Caco-2 (cell line): ENCODE results near the gene VOPP1. TPM values are rescaled to one million over a fixed set of nuclear protein-coding genes. Genes with fewer than 3 reads are reported as not detected.

ENCODE experiments used
- BruUV-seq: library from RNA; stranded (reverse); fragments of 400-500 nt; replicated peaks from 2 replicates; lab custom pipeline; 2021; lab: Mats Ljungman, UMichigan
- CTCF ChIA-PET: fragments of 300-600 bp; sonication (Branson Sonifier 250); formaldehyde crosslinking; loops from one replicate; lab custom pipeline; 2022; ENCODE audit warnings: antibody characterized with exemption; lab: Charles Lee
- POLR2A ChIA-PET: fragments of 300-600 bp; sonication (Branson Sonifier 250); formaldehyde crosslinking; loops from one replicate; lab custom pipeline; 2022; ENCODE audit warnings: antibody characterized with exemption; lab: Charles Lee
- DNase-seq, 2 experiments: peaks; one replicate each; pipeline versions ENCODE4 v3.0.0 to v3.0.0-alpha.2; 2020 to 2022
- H3K27me3 ChIP-seq: replicated peaks from 2 replicates; pipeline ENCODE4 v1.6.0; 2011; ENCODE audit warnings: low read length; ENCODE audit not compliant: control insufficient read depth, insufficient read depth
- H3K36me3 ChIP-seq: 2 replicates; pipeline ENCODE4 v1.5.1; 2011; ENCODE audit warnings: low read length; ENCODE audit not compliant: control insufficient read depth, insufficient read depth
- H3K4me1 ChIP-seq: fragments of 250-450 bp; sonication (Bioruptor Pico); 2 replicates; pipeline ENCODE4 v1.5.1; 2020; ENCODE audit warnings: mild to moderate bottlenecking
- H3K4me3 ChIP-seq: 2 replicates; pipeline ENCODE4 v1.5.1; 2011; ENCODE audit warnings: low read depth, mild to moderate bottlenecking, control low read depth, low read length
- H3K9me3 ChIP-seq: fragments of 250-450 bp; sonication (Bioruptor Pico); 2 replicates; pipeline ENCODE4 v1.5.1; 2020; ENCODE audit warnings: mild to moderate bottlenecking, moderate library complexity
- H3K27ac Mint-ChIP-seq: one replicate; pipeline ENCODE4 v1.8.0; 2022; ENCODE audit warnings: mixed read lengths; ENCODE audit not compliant: unreplicated experiment
- H3K27me3 Mint-ChIP-seq: one replicate; pipeline ENCODE4 v1.8.0; 2022; ENCODE audit warnings: mixed read lengths; ENCODE audit not compliant: insufficient read depth, unreplicated experiment
- H3K36me3 Mint-ChIP-seq: one replicate; pipeline ENCODE4 v1.8.0; 2022; ENCODE audit warnings: mild to moderate bottlenecking, mixed read lengths; ENCODE audit not compliant: insufficient read depth, unreplicated experiment
- H3K4me1 Mint-ChIP-seq: one replicate; pipeline ENCODE4 v1.8.0; 2022; ENCODE audit warnings: low read depth, mixed read lengths; ENCODE audit not compliant: unreplicated experiment
- H3K4me3 Mint-ChIP-seq: one replicate; pipeline ENCODE4 v1.8.0; 2022; ENCODE audit warnings: mild to moderate bottlenecking, moderate library complexity, mixed read lengths; ENCODE audit not compliant: unreplicated experiment
- H3K9me3 Mint-ChIP-seq: one replicate; pipeline ENCODE4 v1.8.0; 2022; ENCODE audit warnings: mixed read lengths; ENCODE audit not compliant: unreplicated experiment
- intact Hi-C: fragments of 100-400 bp; cut with micrococcal nuclease; formaldehyde crosslinking; loops from one replicate; pipeline ENCODE4 v1.10.0; 2022; ENCODE audit not compliant: unreplicated experiment
- total RNA-seq: library from RNA; stranded (reverse); gene quantifications from 2 replicates; pipeline ENCODE4 v1.2.3, GENCODE V29; 2022
- TF ChIP-seq, protein P1 (sequence below), 2 experiments: fragments of 200-600 bp in 1 of 2; IDR thresholded peaks; 1 replicate in 1 of 2; 2 replicates in 1 of 2; pipeline versions ENCODE4 v1.5.1 to v1.8.0; 2011 to 2022; ENCODE audit warnings: antibody characterized with exemption in 1 of 2, control low read depth in 1 of 2, inconsistent platforms in 1 of 2, low read depth in 1 of 2, low read length in 1 of 2, mild to moderate bottlenecking in 1 of 2, moderate library complexity in 1 of 2; ENCODE audit not compliant: insufficient read depth in 1 of 2, severe bottlenecking in 1 of 2, unreplicated experiment in 1 of 2

The VOPP1 gene
- total RNA-seq, 1 experiment from 2014 or later, result 46.8 TPM

DNA sequence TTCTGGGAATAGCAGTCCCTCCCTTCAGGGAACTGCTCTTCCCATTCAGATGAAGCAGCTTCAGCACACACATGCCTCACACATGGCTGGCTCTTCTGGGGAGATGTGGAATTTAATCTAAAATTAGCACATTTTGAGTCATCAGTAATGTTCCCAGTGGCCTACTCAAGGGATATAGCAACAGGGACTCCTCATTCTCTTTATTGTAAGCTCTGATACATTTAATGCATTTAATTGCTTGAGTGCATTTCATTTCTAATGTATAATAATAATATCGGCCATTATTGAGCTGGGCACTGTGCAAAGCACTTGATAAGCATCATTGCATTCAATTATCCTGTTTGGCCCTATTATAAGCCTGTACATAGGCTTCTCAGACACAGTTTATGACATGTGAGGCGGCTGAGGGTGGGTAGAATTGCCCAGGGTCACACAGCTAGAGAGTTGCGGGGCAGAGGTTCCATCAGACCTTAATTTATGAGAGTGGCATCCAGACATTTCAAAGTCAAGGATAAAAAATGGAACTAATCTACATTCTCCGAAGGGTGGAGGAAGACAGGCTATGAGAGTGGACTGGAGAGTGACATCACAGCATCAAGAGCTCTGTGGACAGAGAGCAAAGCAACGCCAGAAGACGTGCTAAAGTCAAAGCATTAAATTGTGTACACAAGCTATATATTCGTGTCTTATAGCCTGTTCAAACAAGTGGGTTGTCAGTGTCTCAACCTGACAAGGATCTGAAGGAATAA is 130.4 kb downstream of the VOPP1 start:
- Histone ChIP-seq H3K4me3 (no peak overlapping the region), H3K4me1 (no peaks in the 10 kb centered on the region), H3K9me3 (no peaks in the 10 kb centered on the region), H3K27me3 (no peaks in the 10 kb centered on the region), H3K36me3 (no peaks in the 10 kb centered on the region)
- BruUV-seq, result no TSS peak
- no peak for DNase-seq
- H3K36me3 Mint-ChIP-seq, result no peaks in the 10 kb centered on the region
- TF ChIP-seq, protein P1, sequence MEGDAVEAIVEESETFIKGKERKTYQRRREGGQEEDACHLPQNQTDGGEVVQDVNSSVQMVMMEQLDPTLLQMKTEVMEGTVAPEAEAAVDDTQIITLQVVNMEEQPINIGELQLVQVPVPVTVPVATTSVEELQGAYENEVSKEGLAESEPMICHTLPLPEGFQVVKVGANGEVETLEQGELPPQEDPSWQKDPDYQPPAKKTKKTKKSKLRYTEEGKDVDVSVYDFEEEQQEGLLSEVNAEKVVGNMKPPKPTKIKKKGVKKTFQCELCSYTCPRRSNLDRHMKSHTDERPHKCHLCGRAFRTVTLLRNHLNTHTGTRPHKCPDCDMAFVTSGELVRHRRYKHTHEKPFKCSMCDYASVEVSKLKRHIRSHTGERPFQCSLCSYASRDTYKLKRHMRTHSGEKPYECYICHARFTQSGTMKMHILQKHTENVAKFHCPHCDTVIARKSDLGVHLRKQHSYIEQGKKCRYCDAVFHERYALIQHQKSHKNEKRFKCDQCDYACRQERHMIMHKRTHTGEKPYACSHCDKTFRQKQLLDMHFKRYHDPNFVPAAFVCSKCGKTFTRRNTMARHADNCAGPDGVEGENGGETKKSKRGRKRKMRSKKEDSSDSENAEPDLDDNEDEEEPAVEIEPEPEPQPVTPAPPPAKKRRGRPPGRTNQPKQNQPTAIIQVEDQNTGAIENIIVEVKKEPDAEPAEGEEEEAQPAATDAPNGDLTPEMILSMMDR (IDR thresholded peaks at IDR 0.05; ENCODE audit: insufficient read depth in 1 of 2, low read depth in 1 of 2, low read length in 1 of 2, severe bottlenecking in 1 of 2, unreplicated experiment in 1 of 2), result no peak
- no peaks in the 10 kb centered on the region for H3K9me3 Mint-ChIP-seq
- intact Hi-C loops, result no loop called here
- ChIA-PET CTCF (no interaction called here), POLR2A (no interaction called here)
- H3K27me3 Mint-ChIP-seq, result no peaks in the 10 kb centered on the region
- no peak overlapping the region for H3K27ac Mint-ChIP-seq
- H3K4me1 Mint-ChIP-seq, result no peaks in the 10 kb centered on the region
- no peak overlapping the region for H3K4me3 Mint-ChIP-seq

- intact Hi-C loops, result no loop called here
- Mint-ChIP-seq H3K4me3 (no peak overlapping the region), H3K27ac (no peak overlapping the region), H3K4me1 (no peaks in the 10 kb centered on the region), H3K27me3 (no peaks in the 10 kb centered on the region), H3K9me3 (no peaks in the 10 kb centered on the region), H3K36me3 (no peaks in the 10 kb centered on the region)
- no peak overlapping the region for H3K4me3 ChIP-seq
- H3K9me3 ChIP-seq, result no peaks in the 10 kb centered on the region
- no peaks in the 10 kb centered on the region for H3K27me3 ChIP-seq
- DNase-seq, result no peak
- POLR2A ChIA-PET, result no interaction called here
- BruUV-seq, result no TSS peak
- TF ChIP-seq, protein P1 (IDR thresholded peaks at IDR 0.05; ENCODE audit: insufficient read depth in 1 of 2, low read depth in 1 of 2, low read length in 1 of 2, severe bottlenecking in 1 of 2, unreplicated experiment in 1 of 2), result no peak
- CTCF ChIA-PET, result no interaction called here
- H3K36me3 ChIP-seq, result no peaks in the 10 kb centered on the region
- H3K4me1 ChIP-seq, result no peaks in the 10 kb centered on the region
Observed at GRCh38 chr7:55441002-55441401, 131.3 kb downstream of the VOPP1 start.

- BruUV-seq, result no TSS peak
- no peaks in the 10 kb centered on the region for H3K36me3 ChIP-seq
- Mint-ChIP-seq H3K27me3 (no peaks in the 10 kb centered on the region), H3K9me3 (no peaks in the 10 kb centered on the region), H3K27ac (no peak overlapping the region), H3K36me3 (no peaks in the 10 kb centered on the region), H3K4me3 (no peak overlapping the region), H3K4me1 (no peaks in the 10 kb centered on the region)
- no peak overlapping the region for H3K4me3 ChIP-seq
- H3K27me3 ChIP-seq, result no peaks in the 10 kb centered on the region
- no peaks in the 10 kb centered on the region for H3K9me3 ChIP-seq
- ChIA-PET CTCF (no interaction called here), POLR2A (no interaction called here)
- intact Hi-C loops, result no loop called here
- no peaks in the 10 kb centered on the region for H3K4me1 ChIP-seq
- TF ChIP-seq, protein P1 (IDR thresholded peaks at IDR 0.05; ENCODE audit: insufficient read depth in 1 of 2, low read depth in 1 of 2, low read length in 1 of 2, severe bottlenecking in 1 of 2, unreplicated experiment in 1 of 2), result no peak
- no peak for DNase-seq
Observed at GRCh38 chr7:55440040-55440690, 132.1 kb downstream of the VOPP1 start.
